HG02884 (cell line): Measurements from ENCODE around the gene HAPLN3.
A peak's percentile ranks its signal among the peaks of the same experiment; 100 is the strongest.

Source experiments
- ATAC-seq: cut with Tn5 transposase; IDR thresholded peaks from one replicate; pipeline ENCODE4 v1.9.1; 2021; ENCODE audit warnings: mild to moderate bottlenecking, moderate library complexity; ENCODE audit not compliant: unreplicated experiment

The HAPLN3 gene

GRCh38 chr15:88911766-88912118 is 16.4 kb upstream of the HAPLN3 start:
- no peak for ATAC-seq

- ATAC-seq = no peak
Measured at GRCh38 chr15:88909956-88910831, 14.8 kb upstream of the HAPLN3 start.

GRCh38 chr15:88908697-88909621 is 13.6 kb upstream of the HAPLN3 start:
- ATAC-seq = no peak

- ATAC-seq = no peak
Measured at GRCh38 chr15:88908123-88908522, 12.8 kb upstream of the HAPLN3 start.

GRCh38 chr15:88907111-88907510 is 11.8 kb upstream of the HAPLN3 start:
- no peak for ATAC-seq

- no peak for ATAC-seq
Measured at GRCh38 chr15:88906551-88906950, 11.2 kb upstream of the HAPLN3 start.

- ATAC-seq = no peak
Measured at GRCh38 chr15:88906130-88906529, 10.8 kb upstream of the HAPLN3 start.

GRCh38 chr15:88905576-88905975 is 10.2 kb upstream of the HAPLN3 start:
- no peak for ATAC-seq

- peak; percentile 77 for ATAC-seq
Measured at GRCh38 chr15:88904624-88905327, 9.4 kb upstream of the HAPLN3 start.

GRCh38 chr15:88904257-88904623 is 8.9 kb upstream of the HAPLN3 start:
- ATAC-seq = no peak

GRCh38 chr15:88902846-88903245 is 7.5 kb upstream of the HAPLN3 start:
- ATAC-seq = no peak

- ATAC-seq = no peak
Measured at GRCh38 chr15:88902221-88902835, 7.0 kb upstream of the HAPLN3 start.

- ATAC-seq = no peak
Measured at GRCh38 chr15:88901508-88902220, 6.3 kb upstream of the HAPLN3 start.

GRCh38 chr15:88900982-88901418 is 5.7 kb upstream of the HAPLN3 start:
- no peak for ATAC-seq

- ATAC-seq = no peak
Measured at GRCh38 chr15:88900309-88900981, 5.1 kb upstream of the HAPLN3 start.

- ATAC-seq = no peak
Measured at GRCh38 chr15:88899251-88899650, 3.9 kb upstream of the HAPLN3 start.

- ATAC-seq = no peak
Measured at GRCh38 chr15:88898736-88899135, 3.4 kb upstream of the HAPLN3 start.

GRCh38 chr15:88897456-88898194 is 2.3 kb upstream of the HAPLN3 start:
- ATAC-seq = no peak

GRCh38 chr15:88897142-88897455 is 1.8 kb upstream of the HAPLN3 start:
- ATAC-seq = no peak
